ENCODE measurements around the gene EPB41L4A.
"Not testable (repeated sequence)": the region's sequence is repeated elsewhere in the genome, so short reads cannot be mapped to it uniquely, and the experiment has no call there.

EPB41L4A gene

GRCh38 chr5:112245656-112246055 is 173.4 kb downstream of the EPB41L4A start:
- no peak for DNase-seq

- no peak for DNase-seq
These were observed 179.1 kb downstream of the EPB41L4A start for GRCh38 chr5:112239996-112240395.

DNA sequence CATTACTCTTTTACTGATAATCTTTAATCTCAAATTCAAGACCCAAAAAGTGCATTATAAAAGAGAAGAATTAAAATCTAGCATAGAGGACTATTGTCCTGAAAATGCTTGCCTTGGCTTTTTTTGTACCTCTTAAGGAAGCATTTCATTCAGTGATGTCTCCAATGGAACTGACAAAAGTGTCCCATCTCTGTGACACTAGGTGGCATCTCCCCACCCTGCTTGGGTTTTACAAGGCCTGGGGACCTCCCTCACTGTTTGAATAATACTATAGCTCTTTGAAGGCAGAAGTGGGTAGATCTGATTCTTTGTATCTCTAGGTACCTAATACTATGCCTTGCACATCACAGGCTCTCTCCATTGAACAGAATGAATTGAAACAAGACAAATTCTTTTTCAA is 180.6 kb downstream of the EPB41L4A start:
- no peak for DNase-seq

DNA sequence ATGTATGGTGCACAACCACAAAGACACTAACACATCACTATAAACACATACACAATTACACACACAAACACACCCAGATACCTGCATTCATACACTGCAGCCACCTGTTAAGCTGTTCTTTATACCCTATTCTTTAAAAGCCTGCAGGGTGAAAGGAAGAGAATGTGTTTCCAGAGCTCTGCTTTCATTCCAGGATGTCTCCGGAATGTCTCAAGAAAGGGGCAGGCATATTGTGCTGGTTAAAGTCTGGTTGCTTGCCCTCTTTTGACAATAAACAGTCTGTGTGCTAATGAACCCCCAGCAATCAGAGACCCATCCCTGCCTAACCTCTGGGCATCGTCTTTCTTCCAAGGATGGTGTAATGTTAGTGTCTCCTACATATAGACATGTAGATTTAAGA is 181.6 kb downstream of the EPB41L4A start:
- DNase-seq = no peak

DNA sequence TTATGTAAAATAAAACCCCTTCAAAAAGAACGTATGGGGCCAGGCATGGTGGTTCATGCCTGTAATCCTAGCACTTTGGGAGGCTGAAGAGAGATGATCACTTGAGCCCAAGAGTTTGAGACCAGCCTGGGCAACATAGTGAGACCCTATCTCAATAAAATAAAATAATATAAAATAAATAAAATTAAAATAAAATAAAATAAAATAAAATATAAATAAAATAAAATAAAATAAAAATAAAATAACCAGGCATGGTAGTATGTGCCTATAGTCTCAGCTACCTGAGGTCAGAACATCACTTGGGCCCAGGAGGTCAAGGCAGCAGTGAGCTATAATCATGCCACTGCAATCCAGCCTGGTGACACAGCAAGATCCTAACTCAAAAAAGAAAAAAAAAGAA is 185.1 kb downstream of the EPB41L4A start:
- no peak for DNase-seq

GRCh38 chr5:112232667-112233066 is 186.4 kb downstream of the EPB41L4A start:
- DNase-seq = no peak

DNA sequence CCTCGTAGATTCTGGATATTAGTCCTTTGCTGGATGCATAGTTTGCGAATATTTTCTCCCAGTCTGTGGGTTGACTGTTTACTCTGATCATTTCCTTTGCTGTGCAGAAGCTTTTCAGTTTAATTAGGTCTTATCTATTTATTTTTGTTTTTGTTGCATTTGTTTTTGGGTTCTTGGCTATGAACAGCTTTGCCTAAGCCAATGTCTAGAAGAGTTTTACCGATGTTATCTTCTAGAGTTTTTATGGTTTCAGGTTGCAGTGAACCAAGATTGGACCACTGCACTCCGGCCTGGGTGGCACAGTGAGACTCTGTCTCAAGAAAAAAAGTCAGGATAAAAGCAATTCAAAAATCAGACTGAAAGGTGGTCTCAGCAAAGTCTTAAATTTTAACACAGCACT is 188.5 kb downstream of the EPB41L4A start:
- no peak for DNase-seq

GRCh38 chr5:112228667-112229066 is 190.4 kb downstream of the EPB41L4A start:
- no peak for DNase-seq

DNA sequence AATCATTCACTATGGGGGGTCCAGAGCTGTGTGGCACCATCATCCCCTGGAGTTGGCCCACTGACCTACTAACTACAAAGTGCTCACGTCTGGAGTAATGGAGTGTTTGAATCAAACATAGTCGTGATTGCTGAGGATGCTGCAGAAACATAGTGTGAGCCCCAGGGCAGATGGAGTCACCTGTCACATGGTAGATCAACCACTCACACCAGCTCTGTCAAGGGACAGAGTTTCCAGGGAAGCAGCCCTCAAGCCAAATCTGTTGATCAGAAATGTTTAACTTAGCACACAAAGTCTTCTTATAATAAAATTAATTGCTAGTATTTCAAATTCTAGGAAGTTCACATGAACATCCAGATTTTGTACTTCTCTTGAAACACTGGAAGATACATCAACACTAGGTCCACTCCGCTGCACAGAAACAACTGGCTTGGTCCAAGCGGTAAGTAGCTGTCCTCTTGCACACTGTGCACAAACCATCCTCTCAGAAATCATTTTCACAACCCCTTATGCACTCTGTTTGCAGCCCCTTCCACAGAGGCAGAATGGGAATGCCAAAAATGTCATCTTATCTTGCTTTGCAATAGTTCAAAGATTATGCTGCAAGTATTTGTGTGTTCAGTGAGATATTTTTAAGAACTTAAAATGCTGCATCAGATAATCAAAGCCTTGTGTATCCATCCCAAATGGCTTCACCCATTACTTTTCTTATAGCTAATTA is 191.0 kb downstream of the EPB41L4A start:
- no peak for DNase-seq

DNA sequence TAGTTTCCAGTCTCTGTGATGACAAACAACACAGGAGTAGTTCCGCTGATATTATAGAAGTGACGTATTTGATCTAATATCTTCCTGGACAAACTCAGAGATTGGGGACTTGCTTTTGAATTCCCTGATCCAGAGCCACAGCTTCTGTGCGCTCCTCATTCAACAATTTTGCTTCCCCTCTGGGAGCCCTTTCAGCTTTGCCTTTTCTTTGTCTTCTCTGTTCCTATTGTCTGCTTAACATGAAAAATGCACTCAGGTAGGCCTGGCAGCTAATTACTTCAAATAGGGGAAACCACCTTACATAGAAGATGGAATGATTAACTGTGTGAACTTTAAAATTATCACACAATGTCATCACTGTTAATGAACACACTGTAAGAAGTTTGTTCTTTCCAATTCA is 192.9 kb downstream of the EPB41L4A start:
- no peak for DNase-seq

GRCh38 chr5:112222997-112223396 is 196.1 kb downstream of the EPB41L4A start:
- not testable (repeated sequence) for DNase-seq

- DNase-seq = no peak
These were observed 197.9 kb downstream of the EPB41L4A start for GRCh38 chr5:112221128-112221527.

DNA sequence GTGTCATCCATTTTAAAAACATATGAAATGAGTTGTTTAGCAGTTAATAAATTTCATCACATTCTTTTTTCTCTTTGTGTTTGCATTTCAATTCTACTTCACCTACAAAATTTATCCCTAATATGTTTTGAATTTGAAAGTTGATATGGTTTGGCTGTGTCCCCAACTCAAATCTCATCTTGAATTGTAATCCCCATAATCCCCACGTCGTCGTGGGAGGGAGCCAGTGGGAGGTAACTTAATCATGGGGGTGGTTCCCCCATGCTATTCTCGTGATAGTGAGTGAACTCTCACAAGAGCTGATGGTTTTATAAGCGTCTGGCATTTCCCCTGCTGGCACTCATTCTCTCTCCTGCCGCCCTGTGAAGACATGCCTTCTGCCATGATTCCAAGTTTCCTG is 200.1 kb downstream of the EPB41L4A start:
- no peak for DNase-seq

- no peak for DNase-seq
These were observed 201.1 kb downstream of the EPB41L4A start for GRCh38 chr5:112217843-112218579.

GRCh38 chr5:112216140-112216539 is 202.9 kb downstream of the EPB41L4A start:
- no peak for DNase-seq

- DNase-seq = no peak
These were observed 208.6 kb downstream of the EPB41L4A start for GRCh38 chr5:112210430-112211005.

DNA sequence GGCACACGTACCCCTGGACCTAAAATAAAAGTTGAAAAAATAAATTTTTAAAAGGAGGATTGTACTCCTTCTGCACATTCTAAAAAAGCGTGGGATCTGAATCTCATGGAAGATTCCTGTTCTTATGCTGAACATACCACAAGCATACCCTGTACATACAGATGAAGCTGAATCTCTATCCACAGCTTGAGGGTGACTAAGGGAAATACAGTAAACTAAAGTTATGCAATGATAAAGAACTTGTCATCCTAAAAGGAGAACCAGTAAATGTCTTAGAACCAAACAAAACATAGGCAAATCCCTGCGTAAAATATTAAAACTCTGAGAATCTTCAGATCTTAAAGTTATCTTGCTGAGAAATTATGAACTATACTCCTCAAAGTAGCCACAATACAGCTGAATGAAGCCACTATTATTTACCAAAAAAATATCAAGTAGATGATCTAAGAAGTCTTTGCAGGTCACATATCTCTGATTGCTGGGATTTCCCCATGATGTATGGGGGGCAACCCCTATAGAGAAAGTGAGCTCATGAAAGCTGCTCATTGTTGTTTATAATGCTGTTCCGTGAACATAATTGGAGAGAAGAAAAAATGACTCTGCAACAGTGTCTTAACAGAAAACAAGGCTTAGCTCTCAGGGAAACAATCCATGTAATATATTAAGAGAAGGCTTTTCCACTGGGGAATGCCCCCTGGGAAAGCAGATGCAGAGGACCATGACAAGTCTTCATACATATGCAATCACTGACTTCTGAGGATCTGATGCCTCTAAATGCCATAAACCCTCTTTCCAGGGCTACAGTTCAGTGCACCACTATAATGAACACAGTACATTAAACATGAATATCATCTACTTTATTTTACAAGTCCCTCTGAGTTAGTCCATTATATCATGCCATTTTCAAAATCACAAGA is 210.1 kb downstream of the EPB41L4A start:
- no peak for DNase-seq

GRCh38 chr5:112208195-112208594 is 210.9 kb downstream of the EPB41L4A start:
- DNase-seq = not testable (repeated sequence)

- no peak for DNase-seq
These were observed 213.2 kb downstream of the EPB41L4A start for GRCh38 chr5:112205846-112206245.

DNA sequence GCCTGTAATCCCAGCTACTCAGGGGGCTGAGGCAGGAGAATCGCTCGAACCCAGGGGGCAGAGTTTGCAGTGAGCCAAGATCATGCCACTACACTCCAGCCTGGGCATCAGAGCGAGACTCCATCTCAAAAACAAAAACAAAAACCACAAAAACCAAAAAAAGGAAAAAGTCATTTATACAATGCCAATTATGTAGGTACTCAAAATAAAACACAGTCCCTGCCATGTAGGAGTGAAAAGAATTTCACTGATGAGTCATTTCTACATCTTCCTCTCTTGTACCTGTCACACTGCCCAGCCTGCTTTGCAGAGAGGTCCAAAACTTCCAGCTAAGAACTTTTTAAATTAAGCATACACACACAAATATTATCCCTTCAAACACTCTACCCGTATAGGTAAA is 215.8 kb downstream of the EPB41L4A start:
- no peak for DNase-seq

DNA sequence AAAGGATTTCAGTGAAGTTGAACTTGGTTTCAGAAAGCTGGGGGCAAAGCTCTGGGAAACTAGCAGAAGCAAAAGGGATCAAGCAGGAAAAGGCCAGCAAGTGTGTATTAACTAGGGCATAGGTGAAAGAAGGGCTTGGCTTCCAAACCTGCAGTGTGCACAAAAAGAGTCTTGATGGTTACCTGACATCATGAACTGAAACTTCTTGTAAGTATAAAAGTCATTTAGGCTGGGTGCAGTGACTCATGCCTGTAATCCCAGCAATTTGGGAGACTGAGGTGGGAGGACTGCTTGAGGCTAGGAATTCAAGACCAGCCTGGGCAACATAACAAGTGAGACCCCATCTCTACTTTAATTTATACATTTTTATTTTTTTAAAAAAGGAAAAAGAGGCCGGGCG is 216.4 kb downstream of the EPB41L4A start:
- DNase-seq = no peak

DNA sequence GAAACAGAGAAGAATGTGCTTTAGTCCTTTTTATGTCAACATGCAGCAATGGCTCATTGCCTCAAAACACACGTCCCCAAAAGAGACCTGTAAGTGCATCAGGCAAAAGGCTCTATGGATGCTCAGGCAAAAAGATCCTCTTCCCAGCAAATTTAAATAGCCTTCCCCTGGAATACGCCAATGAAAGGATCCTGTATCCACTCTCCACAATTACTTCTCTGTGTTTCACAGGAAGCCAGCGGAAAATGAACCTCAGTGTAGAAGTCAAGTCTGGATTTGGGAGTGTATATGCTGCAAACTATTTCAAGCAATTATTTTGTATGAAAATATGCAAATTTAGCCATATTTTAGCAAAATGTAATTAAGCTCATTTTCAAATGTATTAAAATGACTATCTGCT is 217.9 kb downstream of the EPB41L4A start:
- DNase-seq = no peak

DNA sequence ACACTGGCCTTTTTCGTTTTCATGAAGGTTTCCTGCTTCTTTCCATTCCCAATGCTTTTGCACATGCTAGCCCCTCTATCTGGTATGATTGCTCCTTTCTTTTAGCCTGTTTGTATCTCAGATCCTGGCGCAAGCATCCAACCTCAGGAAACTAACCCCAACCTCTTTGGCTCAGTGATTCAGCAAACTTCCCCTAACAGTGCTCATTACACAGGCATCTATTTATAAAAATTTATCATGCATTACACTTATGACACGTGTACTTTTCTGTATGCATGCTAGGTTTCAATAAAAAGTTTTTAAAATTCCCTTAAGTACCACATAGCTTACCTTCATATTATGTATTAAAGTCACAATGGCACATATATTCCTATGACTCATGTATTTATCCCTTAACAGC is 218.9 kb downstream of the EPB41L4A start:
- DNase-seq = no peak

All from activated CD4-positive, alpha-beta T cell treated with anti-CD3 and anti-CD28 coated beads for 4 hours (primary cell).